Natural killer cell treated with Interleukin-12 subunit alpha and Interleukin-12 subunit beta and Interleukin-15 and Interleukin-18, amount 100 ng/mL, for 72 hours (primary cell): Measurements from ENCODE around the gene STIM1. TPM values are rescaled to one million over a fixed set of nuclear protein-coding genes. Genes with fewer than 3 reads are reported as not detected.
"Not testable (repeated sequence)": the region's sequence is repeated elsewhere in the genome, so short reads cannot be mapped to it uniquely, and the experiment has no call there.

ENCODE experiments used
- ATAC-seq, 2 donors: fragments of 150-1000 bp; cut with Tn5 transposase in 1 of 2; sonication (Bioruptor Pico), chemical (Tn5 transposase) in 1 of 2; 2 replicates each; pipeline ENCODE4 v1.10.0; 2021
- DNase-seq: peaks from one replicate; pipeline ENCODE4 v3.0.0; 2022; ENCODE audit warnings: low spot score
- H3K27ac Mint-ChIP-seq, 2 donors: 1 replicate in 1 of 2; 2 replicates in 1 of 2; pipeline ENCODE4 v1.8.0; 2022; ENCODE audit warnings: mixed read lengths in 2 of 2, mild to moderate bottlenecking in 1 of 2, moderate library complexity in 1 of 2
- H3K27me3 Mint-ChIP-seq, 2 donors: 1 replicate in 1 of 2; 2 replicates in 1 of 2; pipeline ENCODE4 v1.8.0; 2022; ENCODE audit warnings: mixed read lengths in 2 of 2
- H3K36me3 Mint-ChIP-seq: one replicate; pipeline ENCODE4 v1.8.0; 2022; ENCODE audit warnings: mixed read lengths
- H3K4me1 Mint-ChIP-seq, 2 donors: 1 replicate in 1 of 2; 2 replicates in 1 of 2; pipeline ENCODE4 v1.8.0; 2022; ENCODE audit warnings: low read depth in 2 of 2, mixed read lengths in 2 of 2, mild to moderate bottlenecking in 1 of 2
- H3K4me3 Mint-ChIP-seq: one replicate; pipeline ENCODE4 v1.8.0; 2022; ENCODE audit warnings: mixed read lengths
- H3K9me3 Mint-ChIP-seq: 2 replicates; pipeline ENCODE4 v1.8.0; 2022; ENCODE audit warnings: mixed read lengths
- total RNA-seq, 2 donors: library from RNA; stranded (reverse); gene quantifications; one replicate each; pipeline ENCODE4 v1.2.3, GENCODE V29; 2022

The STIM1 gene
- total RNA-seq, 2 donors from 2014 or later, result 83.9 to 85.9 TPM

GRCh38 chr11:3989276-3989920 is 133.9 kb downstream of the STIM1 start:
- Mint-ChIP-seq H3K27me3 (no peaks in the 10 kb centered on the region), H3K27ac (peak overlapping the region in 1 of 2 donors; percentile 7), H3K36me3 (peaks cover 17% of the 10 kb centered on the region), H3K4me1 (peaks cover 50 to 51% of the 10 kb centered on the region in 2 donors), H3K9me3 (peaks cover 3% of the 10 kb centered on the region), H3K4me3 (peak overlapping the region; percentile 51)
- DNase-seq, result no peak
- no peak for ATAC-seq

DNA sequence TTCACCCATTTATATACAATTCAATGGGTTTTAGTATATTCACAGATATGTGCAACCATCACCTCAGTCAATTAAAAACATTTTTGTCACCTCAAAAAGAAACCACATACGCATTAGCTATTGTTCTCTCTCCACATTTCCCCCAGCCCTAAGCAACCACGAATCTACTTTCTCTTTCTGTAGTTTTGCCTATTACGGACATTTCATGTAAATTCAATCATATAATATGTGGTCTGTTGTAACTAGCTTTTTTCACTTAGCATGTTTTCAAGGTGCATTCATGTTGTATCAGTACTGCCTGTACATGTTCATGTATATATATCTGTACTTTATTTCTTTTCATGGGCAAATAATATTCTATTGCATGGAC is 134.4 kb downstream of the STIM1 start:
- peak overlapping the region; percentile 51 for H3K4me3 Mint-ChIP-seq
- no peak for DNase-seq
- H3K27ac Mint-ChIP-seq, result peak overlapping the region in 1 of 2 donors; percentile 7
- H3K27me3 Mint-ChIP-seq, result no peaks in the 10 kb centered on the region
- peaks cover 8% of the 10 kb centered on the region for H3K9me3 Mint-ChIP-seq
- peaks cover 51% of the 10 kb centered on the region in 2 donors for H3K4me1 Mint-ChIP-seq
- peak; percentile 84 to 87 for ATAC-seq
- H3K36me3 Mint-ChIP-seq, result peaks cover 22% of the 10 kb centered on the region

DNA sequence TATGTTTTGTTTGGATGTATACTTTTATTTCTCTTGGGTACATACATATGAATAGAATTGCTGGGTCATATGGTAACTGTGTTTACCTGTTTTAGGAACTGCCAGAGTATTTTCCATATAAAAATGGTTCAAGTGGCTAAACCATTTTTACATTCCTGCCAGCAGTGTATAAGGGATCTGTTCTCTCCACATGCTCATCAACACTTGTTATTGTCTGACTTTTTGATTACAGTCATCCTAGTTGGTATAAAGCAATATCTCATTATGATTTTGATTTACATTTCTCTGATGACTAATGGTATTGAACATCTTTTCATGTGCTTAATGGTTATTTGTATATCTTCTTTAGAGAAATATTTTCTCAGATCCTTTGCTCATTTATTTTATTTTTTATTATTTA is 134.9 kb downstream of the STIM1 start:
- Mint-ChIP-seq H3K36me3 (peaks cover 27% of the 10 kb centered on the region), H3K9me3 (peaks cover 13% of the 10 kb centered on the region), H3K4me1 (peaks cover 49 to 51% of the 10 kb centered on the region in 2 donors), H3K4me3 (peak overlapping the region; percentile 51), H3K27ac (peak overlapping the region in 1 of 2 donors; percentile 7), H3K27me3 (no peaks in the 10 kb centered on the region)
- DNase-seq (no peak), ATAC-seq (no peak)

DNA sequence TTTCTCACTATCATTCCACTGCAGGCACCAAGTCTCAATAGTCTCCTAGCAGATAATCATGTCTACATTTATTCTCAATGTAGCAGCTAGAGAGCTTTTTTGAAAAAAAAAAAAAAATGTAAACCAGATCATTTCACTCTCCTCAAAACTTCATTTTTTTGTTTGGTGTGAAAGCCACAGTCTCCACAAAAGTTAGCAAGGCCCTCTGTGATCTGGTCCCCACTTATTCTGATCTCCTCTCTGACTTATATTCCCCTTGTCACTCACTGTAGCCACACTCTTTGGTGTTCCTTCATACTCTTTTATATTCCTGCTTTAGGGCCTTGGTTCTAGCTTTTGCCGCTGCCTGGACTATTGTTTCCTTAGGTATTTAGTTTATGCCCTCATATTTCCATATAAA is 137.5 kb downstream of the STIM1 start:
- H3K4me1 Mint-ChIP-seq, result peaks cover 50 to 57% of the 10 kb centered on the region in 2 donors
- H3K27me3 Mint-ChIP-seq, result no peaks in the 10 kb centered on the region
- H3K4me3 Mint-ChIP-seq, result peak overlapping the region; percentile 5
- H3K9me3 Mint-ChIP-seq, result peaks cover 13% of the 10 kb centered on the region
- H3K36me3 Mint-ChIP-seq, result peaks cover 34% of the 10 kb centered on the region
- H3K27ac Mint-ChIP-seq, result no peak overlapping the region
- no peak for DNase-seq
- no peak for ATAC-seq

DNA sequence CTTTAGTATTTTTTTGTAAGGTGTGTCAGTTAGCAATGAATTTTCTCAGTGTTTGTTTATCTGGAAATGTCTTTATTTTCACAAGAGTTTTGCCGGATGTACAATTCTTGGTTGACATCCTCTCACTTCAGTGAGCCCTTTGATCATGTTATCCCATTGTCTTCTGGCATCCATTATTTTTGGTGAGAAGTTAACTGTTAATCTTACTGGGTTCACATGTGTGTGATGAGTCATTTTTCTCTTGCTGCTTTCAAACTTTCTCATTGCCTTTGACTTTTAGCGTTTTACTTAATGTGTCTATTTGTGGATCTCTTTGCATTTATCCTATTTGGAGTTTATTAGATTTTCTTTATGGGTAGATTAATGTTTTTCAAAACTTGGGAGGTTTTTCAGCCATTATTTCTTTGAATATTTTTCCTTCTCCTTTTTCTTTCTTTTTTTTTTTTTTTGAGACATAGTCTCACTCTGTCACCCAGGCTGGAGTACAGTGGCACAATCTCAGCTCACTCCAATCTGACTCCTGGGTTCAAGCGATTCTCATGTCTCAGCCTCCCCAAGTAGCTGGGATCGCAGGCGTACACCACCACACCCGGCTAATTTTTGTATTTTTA is 138.7 kb downstream of the STIM1 start:
- Mint-ChIP-seq H3K9me3 (peaks cover 13% of the 10 kb centered on the region), H3K27ac (no peak overlapping the region), H3K4me3 (no peak overlapping the region), H3K4me1 (peaks cover 48 to 61% of the 10 kb centered on the region in 2 donors), H3K36me3 (peaks cover 35% of the 10 kb centered on the region), H3K27me3 (no peaks in the 10 kb centered on the region)
- DNase-seq (no peak), ATAC-seq (no peak)

- Mint-ChIP-seq H3K4me3 (no peak overlapping the region), H3K9me3 (peaks cover 13% of the 10 kb centered on the region), H3K27ac (peak overlapping the region in 1 of 2 donors; percentile 39), H3K27me3 (no peaks in the 10 kb centered on the region), H3K36me3 (peaks cover 40% of the 10 kb centered on the region), H3K4me1 (peaks cover 43 to 56% of the 10 kb centered on the region in 2 donors)
- no peak for DNase-seq
- no peak for ATAC-seq
These were observed 139.8 kb downstream of the STIM1 start for GRCh38 chr11:3995307-3995706.

DNA sequence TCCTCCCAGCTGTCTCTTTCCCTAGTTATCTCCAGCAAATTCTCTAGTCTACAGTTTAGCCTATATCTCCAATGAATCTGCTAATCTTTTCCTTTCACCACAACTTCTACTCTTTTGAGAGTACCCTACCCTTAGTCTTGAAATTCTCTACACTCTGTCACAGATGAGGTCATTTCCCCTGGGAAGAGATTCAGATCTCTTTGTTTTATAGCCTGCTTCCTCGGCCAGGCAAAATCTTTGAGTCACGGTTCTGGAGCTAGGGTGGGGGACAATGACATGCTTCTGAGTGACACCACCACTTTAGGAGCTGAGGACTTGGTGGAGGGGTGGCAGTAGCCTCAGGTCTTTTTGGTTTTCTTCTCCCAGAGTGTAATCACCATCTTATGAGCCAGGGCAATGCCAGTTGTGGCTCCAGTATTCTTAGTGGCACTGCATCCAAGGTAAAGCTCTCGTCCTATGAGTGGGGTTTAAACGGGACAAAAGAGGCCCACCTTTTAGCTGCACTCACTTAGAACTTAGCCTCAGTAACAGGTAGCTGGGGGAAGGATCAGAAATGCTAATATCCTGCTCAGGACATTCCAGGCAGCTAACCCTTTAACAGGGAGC is 140.6 kb downstream of the STIM1 start:
- no peak overlapping the region for H3K4me3 Mint-ChIP-seq
- DNase-seq (no peak), ATAC-seq (no peak)
- H3K36me3 Mint-ChIP-seq, result peaks cover 45% of the 10 kb centered on the region
- peaks cover 40 to 51% of the 10 kb centered on the region in 2 donors for H3K4me1 Mint-ChIP-seq
- peaks cover 16% of the 10 kb centered on the region for H3K9me3 Mint-ChIP-seq
- H3K27me3 Mint-ChIP-seq, result no peaks in the 10 kb centered on the region
- H3K27ac Mint-ChIP-seq, result no peak overlapping the region

GRCh38 chr11:3996651-3997050 is 141.2 kb downstream of the STIM1 start:
- H3K27me3 Mint-ChIP-seq, result no peaks in the 10 kb centered on the region
- peaks cover 16% of the 10 kb centered on the region for H3K9me3 Mint-ChIP-seq
- H3K36me3 Mint-ChIP-seq, result peaks cover 45% of the 10 kb centered on the region
- DNase-seq, result no peak
- H3K4me1 Mint-ChIP-seq, result peaks cover 40 to 51% of the 10 kb centered on the region in 2 donors
- H3K4me3 Mint-ChIP-seq, result no peak overlapping the region
- ATAC-seq, result no peak
- H3K27ac Mint-ChIP-seq, result no peak overlapping the region

GRCh38 chr11:4004753-4005152 is 149.3 kb downstream of the STIM1 start:
- H3K9me3 Mint-ChIP-seq, H3K4me3 Mint-ChIP-seq, DNase-seq, H3K27me3 Mint-ChIP-seq, ATAC-seq, H3K36me3 Mint-ChIP-seq: not testable (repeated sequence)
- Mint-ChIP-seq H3K4me1 (peaks cover 27 to 34% of the 10 kb centered on the region in 2 donors), H3K27ac (peak overlapping the region in 1 of 2 donors; percentile 78)

GRCh38 chr11:4006946-4007680 is 151.6 kb downstream of the STIM1 start:
- Mint-ChIP-seq H3K36me3 (no peaks in the 10 kb centered on the region), H3K27me3 (no peaks in the 10 kb centered on the region), H3K9me3 (peaks cover 5% of the 10 kb centered on the region), H3K27ac (peak overlapping the region in 1 of 2 donors; percentile 78), H3K4me1 (peaks cover 31 to 39% of the 10 kb centered on the region in 2 donors), H3K4me3 (no peak overlapping the region)
- DNase-seq, result no peak
- ATAC-seq, result no peak

DNA sequence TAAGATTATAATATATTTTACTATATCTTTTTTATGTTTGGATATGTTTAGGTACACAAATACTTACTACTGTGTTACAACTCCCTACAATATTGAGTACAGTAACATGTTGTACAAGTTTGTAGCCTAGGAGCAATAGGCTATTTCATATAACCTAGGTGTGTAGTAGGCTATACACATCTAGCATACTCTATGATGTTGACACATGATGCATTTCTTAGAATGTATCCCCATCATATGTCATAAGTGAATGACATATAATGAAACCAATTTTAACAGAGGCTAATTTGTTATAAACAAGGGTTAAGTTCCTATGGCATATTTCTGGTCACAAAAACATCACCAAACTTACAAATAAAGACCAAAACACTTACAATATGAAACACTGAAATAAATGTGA is 152.7 kb downstream of the STIM1 start:
- peaks cover 38 to 49% of the 10 kb centered on the region in 2 donors for H3K4me1 Mint-ChIP-seq
- H3K36me3 Mint-ChIP-seq, result no peaks in the 10 kb centered on the region
- H3K27ac Mint-ChIP-seq, result no peak overlapping the region
- no peaks in the 10 kb centered on the region for H3K27me3 Mint-ChIP-seq
- ATAC-seq (no peak), DNase-seq (no peak)
- no peak overlapping the region for H3K4me3 Mint-ChIP-seq
- peaks cover 8% of the 10 kb centered on the region for H3K9me3 Mint-ChIP-seq

GRCh38 chr11:4016602-4017001 is 161.1 kb downstream of the STIM1 start:
- H3K9me3 Mint-ChIP-seq, H3K36me3 Mint-ChIP-seq, DNase-seq, ATAC-seq, H3K27me3 Mint-ChIP-seq, H3K4me3 Mint-ChIP-seq: not testable (repeated sequence)
- Mint-ChIP-seq H3K27ac (peak overlapping the region in 1 of 2 donors; percentile 82), H3K4me1 (peaks cover 53 to 58% of the 10 kb centered on the region in 2 donors)

- Mint-ChIP-seq H3K4me3 (no peak overlapping the region), H3K27ac (no peak overlapping the region), H3K27me3 (no peaks in the 10 kb centered on the region), H3K4me1 (peaks cover 51 to 55% of the 10 kb centered on the region in 2 donors), H3K36me3 (no peaks in the 10 kb centered on the region), H3K9me3 (peaks cover 3% of the 10 kb centered on the region)
- no peak for ATAC-seq
- no peak for DNase-seq
These were observed 161.7 kb downstream of the STIM1 start for GRCh38 chr11:4017129-4017528.

GRCh38 chr11:4018641-4019040 is 163.2 kb downstream of the STIM1 start:
- DNase-seq (no peak), ATAC-seq (no peak)
- Mint-ChIP-seq H3K4me1 (peaks cover 51 to 53% of the 10 kb centered on the region in 2 donors), H3K4me3 (no peak overlapping the region), H3K36me3 (no peaks in the 10 kb centered on the region), H3K27ac (peak overlapping the region in 1 of 2 donors; percentile 15), H3K9me3 (peaks cover 2% of the 10 kb centered on the region), H3K27me3 (no peaks in the 10 kb centered on the region)
